Muscle layer of duodenum (tissue), 2 donors: ENCODE results near the gene APCDD1.
"Not testable (repeated sequence)": the region's sequence is repeated elsewhere in the genome, so short reads cannot be mapped to it uniquely, and the experiment has no call there.

Experiments used
- H3K27ac ChIP-seq: one replicate; pipeline ENCODE4 v1.7.0; 2013; ENCODE audit warnings: mild to moderate bottlenecking, low read length
- H3K27me3 ChIP-seq: one replicate; pipeline ENCODE4 v1.7.0; 2013; ENCODE audit warnings: low read depth, mild to moderate bottlenecking, control low read depth, low read length
- H3K36me3 ChIP-seq, 2 donors: one replicate each; pipeline ENCODE4 v1.7.0; 2013; ENCODE audit warnings: low read length in 2 of 2, control low read depth in 1 of 2, mild to moderate bottlenecking in 1 of 2; ENCODE audit not compliant: insufficient read depth in 2 of 2, control insufficient read depth in 1 of 2
- H3K4me1 ChIP-seq, 2 donors: one replicate each; pipeline ENCODE4 v1.7.0; 2013; ENCODE audit warnings: low read length in 2 of 2, mild to moderate bottlenecking in 2 of 2, control low read depth in 1 of 2, moderate library complexity in 1 of 2; ENCODE audit not compliant: insufficient read depth in 2 of 2, control insufficient read depth in 1 of 2
- H3K4me3 ChIP-seq, 2 donors: one replicate each; pipeline ENCODE4 v1.7.0; 2013; ENCODE audit warnings: low read length in 2 of 2, low read depth in 1 of 2, mild to moderate bottlenecking in 1 of 2
- H3K9me3 ChIP-seq, 2 donors: one replicate each; pipeline ENCODE4 v1.7.0; 2013; ENCODE audit warnings: low read length in 2 of 2, control low read depth in 1 of 2, mild to moderate bottlenecking in 1 of 2; ENCODE audit not compliant: control insufficient read depth in 1 of 2
- donor health status: healthy.

Gene APCDD1

DNA sequence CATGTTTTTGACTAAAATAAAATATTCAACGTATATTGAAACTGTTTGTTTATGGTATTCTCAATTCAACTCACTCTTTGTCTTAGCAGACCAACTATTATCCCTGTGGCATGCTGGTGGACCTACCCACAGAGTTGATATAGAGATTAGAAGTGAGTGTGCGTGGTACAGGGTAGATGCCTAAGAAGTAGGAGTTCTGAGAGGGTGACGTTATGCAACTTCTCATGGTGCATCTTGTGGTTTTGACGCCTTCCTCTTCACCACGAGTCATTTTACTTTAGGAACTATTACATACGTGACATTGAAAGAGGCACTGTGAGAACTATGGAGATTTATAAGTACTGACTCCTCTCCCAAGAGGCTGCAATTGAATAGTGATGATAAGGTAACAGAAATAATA is 44.8 kb downstream of the APCDD1 start:
- no peaks in the 10 kb centered on the region for H3K36me3 ChIP-seq
- H3K4me3 ChIP-seq = no peak overlapping the region
- H3K4me1 ChIP-seq = no peaks in the 10 kb centered on the region
- no peak overlapping the region for H3K27ac ChIP-seq
- H3K9me3 ChIP-seq = no peaks in the 10 kb centered on the region
- H3K27me3 ChIP-seq = no peaks in the 10 kb centered on the region

DNA sequence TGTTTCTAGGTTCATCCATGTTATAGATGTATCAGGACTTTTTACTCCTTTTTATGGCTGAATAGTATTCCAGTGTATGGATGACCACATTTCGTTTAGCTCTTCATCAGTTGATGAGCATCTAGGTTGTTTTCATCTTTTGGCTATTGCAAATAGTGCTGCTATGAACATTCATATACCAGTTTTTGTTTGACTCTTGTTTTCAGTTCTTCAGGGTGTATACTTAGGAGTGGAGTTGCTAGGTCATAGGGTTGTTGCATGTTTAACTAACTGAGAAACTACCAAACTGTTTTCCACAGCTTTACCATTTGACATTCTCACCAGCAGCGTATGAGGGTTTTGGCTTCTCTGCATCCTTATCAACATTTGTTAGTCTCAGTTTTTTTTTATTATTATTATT is 45.6 kb downstream of the APCDD1 start:
- no peak overlapping the region for H3K27ac ChIP-seq
- no peaks in the 10 kb centered on the region for H3K36me3 ChIP-seq
- H3K9me3 ChIP-seq = no peaks in the 10 kb centered on the region
- no peak overlapping the region for H3K4me3 ChIP-seq
- no peaks in the 10 kb centered on the region for H3K27me3 ChIP-seq
- H3K4me1 ChIP-seq = no peaks in the 10 kb centered on the region

DNA sequence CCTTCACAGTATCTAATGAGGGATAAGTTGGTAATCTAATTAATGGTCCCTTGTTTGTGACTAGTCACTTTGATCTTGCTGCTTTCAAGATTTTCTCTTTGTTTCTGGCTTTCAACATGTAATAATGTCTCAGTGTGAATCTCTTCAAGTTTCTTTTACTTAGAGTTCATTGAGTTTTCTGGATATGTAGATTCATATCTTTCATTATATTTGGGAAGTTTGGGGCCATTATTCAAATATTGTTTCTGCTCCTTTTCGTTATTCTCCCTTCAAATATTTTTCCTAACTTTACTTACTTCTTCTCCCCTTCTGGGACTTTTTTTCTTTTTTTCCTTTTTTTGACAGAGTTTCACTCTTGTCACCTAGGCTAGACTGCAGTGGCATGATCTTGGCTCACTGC is 50.3 kb downstream of the APCDD1 start:
- H3K4me3 ChIP-seq = no peak overlapping the region
- H3K27me3 ChIP-seq = no peaks in the 10 kb centered on the region
- no peaks in the 10 kb centered on the region for H3K36me3 ChIP-seq
- H3K4me1 ChIP-seq = no peaks in the 10 kb centered on the region
- no peak overlapping the region for H3K27ac ChIP-seq
- H3K9me3 ChIP-seq = peaks cover 8% of the 10 kb centered on the region in 2 donors

DNA sequence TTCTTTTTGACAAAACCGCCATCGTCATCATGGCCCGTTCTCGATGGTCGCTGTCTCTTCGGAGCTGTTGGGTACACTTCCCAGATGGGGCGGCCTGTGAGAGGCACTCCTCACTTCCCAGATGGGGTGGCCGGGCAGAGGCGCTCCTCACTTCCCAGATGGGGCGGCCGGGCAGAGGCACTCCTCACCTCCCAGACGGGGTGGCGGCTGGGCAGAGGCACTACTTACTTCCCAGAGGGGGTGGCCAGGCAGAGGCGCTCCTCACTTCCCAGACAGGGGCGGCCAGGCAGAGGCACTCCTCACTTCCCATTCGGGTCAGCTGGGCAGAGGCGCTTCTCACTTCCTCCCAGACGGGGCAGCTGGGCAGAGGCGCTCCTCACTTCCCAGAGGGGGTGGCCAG is 51.5 kb downstream of the APCDD1 start:
- not testable (repeated sequence) for H3K9me3 ChIP-seq, H3K4me3 ChIP-seq, H3K27ac ChIP-seq, H3K36me3 ChIP-seq, H3K27me3 ChIP-seq, H3K4me1 ChIP-seq

DNA sequence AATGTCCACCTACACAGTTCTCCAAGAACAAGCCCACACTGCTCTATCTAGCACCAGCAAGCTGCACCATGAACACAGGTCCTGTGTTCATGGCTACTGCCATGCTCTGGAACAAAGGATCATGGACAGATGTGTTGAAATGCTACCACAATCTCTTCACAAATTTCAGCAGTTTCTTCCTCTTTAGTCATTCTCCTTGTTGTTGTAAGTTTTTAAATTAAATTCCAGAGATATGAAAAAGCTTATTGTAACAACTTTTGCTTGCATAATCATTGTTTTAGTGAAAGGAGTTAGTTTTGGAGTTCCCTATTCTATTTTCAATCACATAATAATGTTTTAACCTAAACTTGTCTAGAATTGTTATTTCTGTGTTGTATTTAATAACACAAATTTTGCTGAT is 54.2 kb downstream of the APCDD1 start:
- peak overlapping the region in 1 of 2 donors; percentile 2 for H3K4me3 ChIP-seq
- H3K36me3 ChIP-seq = no peaks in the 10 kb centered on the region
- H3K4me1 ChIP-seq = no peaks in the 10 kb centered on the region
- H3K27ac ChIP-seq = no peak overlapping the region
- H3K9me3 ChIP-seq = peaks cover 8% of the 10 kb centered on the region in 2 donors
- no peaks in the 10 kb centered on the region for H3K27me3 ChIP-seq

DNA sequence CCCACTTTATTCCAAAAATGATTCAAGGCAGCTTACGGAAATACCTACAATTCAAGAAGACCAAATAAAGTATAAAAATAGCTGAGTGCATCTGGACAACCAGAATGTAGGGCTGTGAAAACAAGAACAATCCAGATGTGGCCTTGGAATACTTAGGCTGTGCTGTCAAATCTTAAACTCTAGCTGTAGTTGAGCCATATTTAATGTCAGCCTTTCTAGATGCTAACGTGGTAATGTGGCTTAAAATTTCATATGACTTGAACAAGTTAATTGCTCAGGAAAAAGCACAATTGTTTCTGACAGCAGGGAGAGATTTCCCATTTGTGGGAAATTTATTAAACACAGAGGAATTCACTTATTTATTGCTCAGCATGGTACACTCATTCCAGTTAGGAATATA is 56.8 kb downstream of the APCDD1 start:
- Histone ChIP-seq H3K36me3 (no peaks in the 10 kb centered on the region), H3K27me3 (no peaks in the 10 kb centered on the region), H3K4me1 (no peaks in the 10 kb centered on the region), H3K9me3 (peaks cover 8% of the 10 kb centered on the region in 2 donors), H3K27ac (no peak overlapping the region), H3K4me3 (no peak overlapping the region)

DNA sequence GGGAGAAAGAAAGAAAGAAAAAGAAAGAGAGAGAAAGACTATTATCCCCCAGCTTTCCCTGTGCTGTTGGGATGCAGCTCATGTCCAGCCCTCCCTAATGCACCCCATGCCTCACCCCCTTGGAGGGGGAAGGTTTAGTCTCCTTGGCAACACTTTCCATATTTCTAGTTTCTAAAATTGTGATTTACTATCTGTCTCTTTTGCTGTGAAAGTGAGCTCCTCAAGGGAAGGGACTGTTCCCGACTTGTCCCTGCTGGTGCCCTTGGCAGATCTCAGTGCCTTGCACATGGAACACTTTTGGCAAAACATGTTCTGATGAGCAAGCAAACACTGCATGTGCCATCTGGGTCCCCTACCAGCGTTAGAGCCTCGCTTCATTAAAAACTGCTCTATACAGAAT is 59.6 kb downstream of the APCDD1 start:
- H3K36me3 ChIP-seq = no peaks in the 10 kb centered on the region
- H3K27me3 ChIP-seq = no peaks in the 10 kb centered on the region
- H3K4me1 ChIP-seq = peaks cover 0 to 10% of the 10 kb centered on the region in 2 donors
- no peak overlapping the region for H3K4me3 ChIP-seq
- no peaks in the 10 kb centered on the region for H3K9me3 ChIP-seq
- H3K27ac ChIP-seq = no peak overlapping the region

DNA sequence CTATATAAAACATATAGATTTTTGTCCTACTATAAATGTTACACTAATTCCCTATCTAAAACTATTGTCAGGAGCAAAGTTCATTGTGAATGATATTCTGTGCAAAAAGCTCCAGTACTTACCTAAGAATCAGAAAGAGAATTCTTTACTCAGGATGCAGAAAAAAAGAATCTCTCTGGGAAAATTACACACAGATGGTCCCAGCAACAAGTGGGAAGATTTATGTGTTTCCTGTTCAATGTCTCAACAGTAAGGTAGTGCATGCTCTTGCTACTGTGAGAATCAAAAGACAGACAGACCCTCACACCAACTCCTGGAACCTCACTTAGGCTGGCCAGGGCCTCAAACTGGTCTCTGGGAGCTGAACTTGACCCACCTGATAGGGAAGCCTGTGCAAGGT is 60.2 kb downstream of the APCDD1 start:
- H3K4me3 ChIP-seq = no peak overlapping the region
- no peaks in the 10 kb centered on the region for H3K27me3 ChIP-seq
- no peaks in the 10 kb centered on the region for H3K9me3 ChIP-seq
- no peak overlapping the region for H3K27ac ChIP-seq
- peaks cover 0 to 16% of the 10 kb centered on the region in 2 donors for H3K4me1 ChIP-seq
- no peaks in the 10 kb centered on the region for H3K36me3 ChIP-seq

DNA sequence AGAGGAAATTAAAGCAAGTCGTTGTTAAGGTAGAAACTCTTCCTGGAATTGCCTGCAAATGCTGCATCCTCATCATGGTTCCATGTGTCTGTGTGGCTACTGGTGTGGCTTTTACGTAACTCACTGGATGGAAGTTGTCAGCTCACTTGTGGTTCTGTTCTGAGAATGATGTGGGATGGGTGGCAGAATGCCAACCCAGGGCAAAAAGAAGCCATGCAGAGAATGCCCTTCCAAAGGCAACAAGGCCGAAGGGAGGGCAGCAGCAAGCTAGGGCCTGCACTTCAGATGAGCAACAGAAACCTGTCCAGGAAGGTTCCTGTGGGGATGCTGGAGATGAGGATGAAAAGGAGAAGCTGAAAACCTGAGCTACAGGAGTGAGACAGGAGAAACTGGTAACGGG is 61.0 kb downstream of the APCDD1 start:
- Histone ChIP-seq H3K27ac (no peak overlapping the region), H3K36me3 (no peaks in the 10 kb centered on the region), H3K4me3 (no peak overlapping the region), H3K9me3 (no peaks in the 10 kb centered on the region), H3K4me1 (peaks cover 0 to 18% of the 10 kb centered on the region in 2 donors), H3K27me3 (no peaks in the 10 kb centered on the region)

DNA sequence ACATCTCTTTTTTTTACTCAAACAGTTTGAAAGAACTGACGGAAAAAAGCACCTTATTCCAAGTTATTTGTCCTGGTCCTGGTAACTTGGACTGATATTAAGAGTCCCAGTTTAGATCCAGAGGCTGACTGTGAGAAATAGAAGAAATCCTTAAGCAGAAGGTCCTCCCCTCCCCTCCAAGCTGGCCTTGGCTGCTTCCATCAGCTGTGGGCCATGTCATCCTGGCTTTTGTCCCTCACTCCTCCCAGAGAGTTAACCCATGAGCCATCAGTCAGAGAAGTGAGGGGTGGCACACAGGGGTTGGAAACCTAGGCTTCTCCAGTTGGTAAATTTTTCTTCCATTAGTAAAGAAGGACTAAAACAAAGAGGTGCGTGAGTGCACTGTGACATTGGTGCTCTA is 61.6 kb downstream of the APCDD1 start:
- Histone ChIP-seq H3K27me3 (no peaks in the 10 kb centered on the region), H3K9me3 (no peaks in the 10 kb centered on the region), H3K27ac (no peak overlapping the region), H3K4me3 (no peak overlapping the region), H3K4me1 (peaks cover 0 to 18% of the 10 kb centered on the region in 2 donors), H3K36me3 (no peaks in the 10 kb centered on the region)

DNA sequence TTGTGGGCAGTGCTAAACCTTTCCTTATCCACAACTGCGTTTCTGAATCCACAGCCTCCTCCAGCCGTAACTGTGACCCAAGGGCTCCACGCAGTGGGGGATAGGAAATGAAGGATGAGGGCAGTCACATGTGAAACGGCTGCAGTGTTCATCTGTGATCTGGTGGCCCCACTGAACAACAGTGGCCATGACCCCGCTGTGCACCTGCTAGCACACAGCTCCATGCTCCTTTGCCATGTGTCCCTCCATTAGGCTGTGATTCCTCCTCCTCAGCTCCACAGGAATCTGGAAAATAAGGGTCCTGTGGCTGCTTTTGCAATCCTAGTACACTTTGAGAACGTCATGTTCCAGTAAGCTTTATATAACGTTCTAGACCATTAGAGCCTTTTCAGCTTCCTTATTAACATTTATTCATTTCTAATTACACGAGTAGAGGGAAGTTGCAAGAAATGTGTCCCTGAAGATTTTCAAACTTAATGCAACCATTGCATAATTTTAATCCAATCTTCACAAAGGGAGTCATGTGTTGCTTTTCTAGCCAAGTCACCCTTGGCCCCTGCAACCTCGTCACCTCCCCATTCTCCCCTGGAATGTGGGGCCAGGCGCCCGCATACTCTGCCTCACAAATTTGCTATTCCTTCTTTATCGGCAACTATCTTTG is 64.3 kb downstream of the APCDD1 start:
- Histone ChIP-seq H3K9me3 (no peaks in the 10 kb centered on the region), H3K4me1 (peaks cover 0 to 18% of the 10 kb centered on the region in 2 donors), H3K27me3 (no peaks in the 10 kb centered on the region), H3K36me3 (no peaks in the 10 kb centered on the region), H3K4me3 (no peak overlapping the region), H3K27ac (no peak overlapping the region)

DNA sequence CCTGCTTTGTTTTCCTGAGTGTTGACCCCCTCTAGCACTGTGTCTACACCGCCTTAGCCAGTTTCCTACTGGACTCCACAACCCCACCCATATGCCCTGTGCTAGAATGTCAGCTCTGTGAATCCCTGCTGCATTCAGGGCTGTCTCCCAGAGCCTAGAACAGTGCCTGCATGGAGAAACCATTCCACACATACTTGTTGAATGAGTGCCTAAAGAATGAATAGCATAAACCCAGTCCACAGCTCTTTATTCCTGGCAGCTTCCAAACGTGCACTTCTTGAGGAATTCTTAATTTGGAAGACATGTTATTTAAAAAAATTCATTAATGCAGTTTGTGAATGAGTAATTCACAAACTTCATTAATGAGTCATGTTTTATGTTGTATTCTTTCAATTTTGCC is 64.9 kb downstream of the APCDD1 start:
- H3K4me1 ChIP-seq = peaks cover 0 to 18% of the 10 kb centered on the region in 2 donors
- no peak overlapping the region for H3K27ac ChIP-seq
- H3K36me3 ChIP-seq = no peaks in the 10 kb centered on the region
- H3K27me3 ChIP-seq = no peaks in the 10 kb centered on the region
- no peak overlapping the region for H3K4me3 ChIP-seq
- no peaks in the 10 kb centered on the region for H3K9me3 ChIP-seq
